Stimulated activated CD4-positive, alpha-beta T cell treated with anti-CD3 and anti-CD28 coated beads, Interleukin-12 subunit alpha, Interleukin-12 subunit beta, amount 100 ng/mL, for 24 hours (primary cell): ENCODE data around the gene PERP.
"Not testable (repeated sequence)": the region's sequence is repeated elsewhere in the genome, so short reads cannot be mapped to it uniquely, and the experiment has no call there.

Source experiments
- DNase-seq, 2 experiments: peaks; one replicate each; pipeline ENCODE4 v3.0.0-alpha.2; 2020; ENCODE audit warnings: low read depth in 2 of 2

Gene PERP

DNA sequence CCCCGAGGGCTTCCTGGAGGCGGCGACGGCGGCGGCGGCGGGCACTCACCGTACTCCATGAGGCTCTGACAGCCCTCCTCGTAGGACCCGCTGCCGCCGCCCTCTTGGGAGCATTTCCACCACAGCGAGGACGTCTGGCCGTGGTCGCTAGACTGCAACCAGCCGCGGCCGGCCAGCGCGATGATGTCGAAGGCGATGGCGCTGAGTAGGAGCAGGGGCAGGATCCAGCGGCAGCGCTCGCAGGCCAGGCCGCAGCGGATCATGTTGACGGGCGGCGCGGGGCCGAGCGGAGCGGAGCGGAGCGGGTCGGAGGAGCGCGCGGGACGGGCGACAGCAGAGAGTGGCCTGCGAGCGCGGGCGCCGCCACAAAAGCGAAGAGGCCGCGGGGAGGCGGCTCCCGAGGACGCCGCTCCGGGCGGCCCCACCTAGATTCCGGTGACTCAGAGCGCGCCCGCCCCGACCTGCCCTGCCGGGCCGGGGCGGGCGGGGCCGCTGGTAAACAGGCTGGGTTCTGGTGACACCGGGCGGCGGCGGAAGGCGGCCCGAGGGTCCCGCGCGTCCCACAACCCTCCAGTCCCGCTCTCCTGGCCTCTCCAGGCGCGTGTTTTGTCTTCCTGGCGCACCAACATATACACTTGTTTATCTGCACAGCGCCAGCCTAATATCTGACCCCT, at the start of gene PERP:
TSS of gene PERP (minus strand) at position 342 of the 674 bp plus-strand sequence. CDS start at position 263, 79 bp downstream.
- peak; percentile 41 to 60 for DNase-seq

- DNase-seq = no peak
Measured at GRCh38 chr6:138155443-138155842, 48.2 kb upstream of the PERP start.

GRCh38 chr6:138146544-138146943, 39.3 kb upstream of the PERP start:
- no peak for DNase-seq

DNA sequence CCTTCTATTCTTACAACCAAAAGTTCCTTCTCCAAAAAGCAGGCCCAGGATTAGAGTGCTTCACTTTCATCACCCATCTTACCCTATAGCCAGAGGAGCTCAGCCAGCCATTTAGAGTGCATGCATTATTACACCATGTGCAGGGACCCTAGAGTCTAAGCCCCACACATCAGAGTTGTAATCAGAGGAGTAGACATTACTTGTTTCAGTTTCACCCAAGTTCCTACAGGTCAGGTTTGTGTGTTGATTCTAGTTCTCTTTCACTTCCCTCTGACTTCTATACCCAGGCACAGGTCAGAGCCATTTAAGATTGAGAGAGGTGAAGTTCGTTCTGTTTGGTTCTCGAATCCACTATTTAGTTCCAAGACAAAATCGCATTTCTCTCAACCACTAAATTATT, 38.2 kb upstream of the PERP start:
- DNase-seq = no peak

DNA sequence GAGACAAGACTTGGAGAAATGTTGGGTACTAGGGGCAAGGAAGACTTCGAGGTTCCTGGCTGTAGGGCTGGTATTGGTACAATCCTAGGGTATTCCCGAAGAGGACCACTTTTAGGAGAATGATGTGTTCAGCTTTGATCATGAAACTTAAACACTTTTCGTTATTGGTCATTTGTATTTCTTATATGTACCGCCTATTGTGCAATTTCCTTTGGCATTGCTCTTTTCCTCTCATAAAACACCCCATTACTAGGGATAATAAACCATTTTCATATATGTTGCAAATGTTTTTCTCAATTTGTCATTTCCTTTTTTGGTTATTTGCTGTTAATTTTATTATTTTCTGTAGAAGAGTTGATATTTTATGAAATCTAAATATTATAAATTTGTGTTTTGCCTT, 35.6 kb upstream of the PERP start:
- no peak for DNase-seq

GRCh38 chr6:138129190-138129589, 22.0 kb upstream of the PERP start:
- DNase-seq = no peak

GRCh38 chr6:138128096-138128495, 20.9 kb upstream of the PERP start:
- DNase-seq = no peak

DNA sequence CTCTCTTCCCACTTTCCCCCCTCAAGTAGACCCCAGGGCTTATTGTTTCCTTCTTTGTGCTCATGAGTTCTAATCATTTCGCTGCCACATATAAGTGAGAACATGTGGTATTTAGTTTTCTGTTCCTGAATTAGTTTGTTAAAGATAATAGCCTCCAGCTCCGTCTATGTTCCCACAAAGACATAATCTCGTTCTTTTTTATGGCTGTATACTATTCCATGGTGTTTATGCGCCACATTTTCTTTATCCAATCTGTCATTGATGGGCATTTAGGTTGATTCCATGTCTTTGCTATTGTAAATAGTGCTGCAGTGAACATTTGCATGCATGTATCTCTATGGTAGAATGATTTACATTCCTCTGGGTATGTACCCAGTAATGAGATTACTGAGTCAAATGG, 16.9 kb upstream of the PERP start:
- DNase-seq = no peak

GRCh38 chr6:138119976-138120375, 12.8 kb upstream of the PERP start:
- no peak for DNase-seq

DNA sequence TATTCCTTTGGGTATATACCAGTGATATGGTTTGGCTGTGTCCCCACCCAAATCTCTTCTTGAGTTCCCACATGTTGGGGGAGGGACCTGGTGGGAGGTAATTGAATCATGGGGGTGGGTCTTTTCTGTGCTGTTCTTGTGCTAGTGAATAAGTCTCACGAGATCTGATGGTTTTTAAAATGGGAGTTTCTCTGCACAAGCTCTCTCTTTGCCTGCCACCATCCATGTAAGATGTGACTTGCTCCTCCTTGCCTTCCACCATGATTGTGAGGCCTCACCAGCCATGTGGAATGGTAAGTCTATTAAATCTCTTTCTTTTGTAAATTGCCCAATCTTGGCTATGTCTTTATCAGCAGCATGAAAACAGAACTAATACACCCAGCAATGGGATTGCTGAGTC, 12.0 kb upstream of the PERP start:
- DNase-seq = not testable (repeated sequence)

DNA sequence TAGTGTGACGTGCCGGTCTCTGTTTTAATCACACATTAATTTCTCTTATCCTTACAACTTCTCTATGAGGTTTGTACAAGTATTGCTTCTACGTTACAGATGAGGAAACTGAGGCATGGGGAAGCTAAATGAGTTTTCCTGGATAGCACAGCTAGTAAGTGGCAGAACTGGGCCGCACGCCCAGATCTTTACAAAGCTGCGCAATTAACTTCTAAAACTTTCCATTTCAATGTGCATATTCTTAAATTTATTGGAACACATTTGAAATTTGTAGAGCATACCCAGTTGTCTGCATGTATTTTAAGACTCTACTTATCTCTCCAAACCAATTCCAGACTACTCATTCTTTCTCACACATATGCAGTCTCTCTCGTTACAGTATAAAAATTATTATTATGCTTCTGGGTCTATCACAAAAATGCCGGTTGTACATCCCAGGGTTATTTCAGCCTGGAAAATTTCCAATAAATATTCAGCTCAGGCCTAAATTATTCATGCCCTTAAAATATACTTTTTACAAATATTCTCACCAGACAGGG, 10.2 kb upstream of the PERP start:
- no peak for DNase-seq

DNA sequence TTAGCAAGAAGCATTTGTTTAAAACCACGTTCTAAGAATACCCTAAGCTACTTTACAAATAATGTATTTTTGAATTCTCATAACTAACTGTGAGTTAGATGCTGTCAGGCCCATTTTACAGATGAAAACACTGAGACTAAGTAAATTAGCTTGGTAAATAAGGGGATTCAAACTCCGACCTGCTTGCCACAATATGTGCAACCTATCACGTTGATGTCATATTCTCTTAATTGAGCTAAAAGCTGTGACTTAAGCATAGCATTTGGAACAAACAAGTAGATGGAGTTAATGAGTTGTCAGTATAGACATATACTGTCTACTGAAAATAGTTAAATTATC, 9.4 kb upstream of the PERP start:
- DNase-seq = no peak

GRCh38 chr6:138115877-138116660, 8.8 kb upstream of the PERP start:
- DNase-seq = peak in 1 of 2 experiments; percentile 6

DNA sequence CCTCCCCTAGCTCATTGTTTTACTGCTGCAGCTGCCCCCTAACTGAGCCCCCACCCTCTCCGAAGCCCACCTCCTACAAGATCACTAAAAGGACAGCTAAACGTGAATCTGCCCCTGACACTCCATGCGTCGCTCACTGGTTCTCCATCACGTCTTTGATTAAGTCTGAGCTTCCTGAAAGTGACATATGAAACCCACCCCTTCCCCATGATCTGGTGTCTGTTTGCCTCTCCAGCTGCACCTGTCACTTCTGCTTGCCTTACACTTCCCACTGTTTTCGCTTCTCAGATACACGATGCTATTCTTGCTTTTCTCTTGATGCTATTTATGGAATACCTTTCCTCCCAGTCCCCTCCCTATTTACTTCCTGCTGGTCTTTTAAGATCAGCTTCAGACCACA, 8.0 kb upstream of the PERP start:
- no peak for DNase-seq

DNA sequence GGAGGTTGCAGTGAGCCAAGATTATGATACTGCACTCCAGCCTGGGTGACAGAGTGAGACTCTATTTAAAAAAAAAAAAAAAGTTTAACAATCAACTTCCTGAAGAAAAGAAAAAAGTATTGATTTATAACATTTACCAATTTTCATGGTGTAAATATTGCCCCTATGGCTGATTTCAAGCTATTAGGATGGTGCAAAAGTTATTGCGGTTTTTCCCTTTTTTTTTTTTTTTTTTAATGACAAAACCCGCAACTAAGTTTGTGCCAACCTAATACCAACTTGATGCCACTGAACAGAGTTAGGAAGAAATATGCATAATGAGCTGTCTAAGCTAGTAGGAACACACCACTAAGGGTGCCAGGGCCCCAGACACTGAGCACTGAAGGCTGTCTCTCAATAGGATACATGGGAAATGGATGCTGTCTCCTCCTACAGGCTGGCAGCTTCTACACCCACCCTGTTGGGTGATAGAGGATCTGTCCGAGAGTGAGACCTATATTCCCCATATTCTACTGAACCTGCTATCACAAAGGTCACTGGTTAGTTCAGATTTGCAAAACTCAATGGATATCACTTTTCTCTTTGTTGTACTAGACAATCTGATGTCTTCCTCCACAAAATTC, 6.5 kb upstream of the PERP start:
- no peak for DNase-seq

DNA sequence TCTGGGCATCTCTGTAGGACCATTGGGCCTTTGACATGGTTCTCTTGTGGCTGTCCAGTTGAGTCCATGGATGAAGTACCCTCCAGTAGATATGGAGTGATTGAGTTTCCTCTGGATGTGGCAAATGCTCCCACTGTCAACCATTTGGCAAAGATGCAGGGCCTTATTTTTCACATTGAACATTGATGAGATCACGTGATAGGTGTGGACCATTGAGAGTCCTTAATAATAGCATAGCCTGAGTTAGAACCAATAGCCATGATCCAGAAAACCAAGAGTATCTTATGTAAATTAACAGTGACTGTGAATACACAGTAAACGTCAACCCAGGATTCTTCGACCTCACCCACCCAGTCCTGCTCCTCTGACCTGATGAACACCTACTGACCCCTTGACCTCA, 3.0 kb upstream of the PERP start:
- DNase-seq = no peak

- peak; percentile 57 to 83 for DNase-seq
Measured at GRCh38 chr6:138109042-138109997, 2.1 kb upstream of the PERP start.

- peak in 1 of 2 experiments; percentile 14 for DNase-seq
Measured at GRCh38 chr6:138107752-138108592, 753 bp upstream of the PERP start.

DNA sequence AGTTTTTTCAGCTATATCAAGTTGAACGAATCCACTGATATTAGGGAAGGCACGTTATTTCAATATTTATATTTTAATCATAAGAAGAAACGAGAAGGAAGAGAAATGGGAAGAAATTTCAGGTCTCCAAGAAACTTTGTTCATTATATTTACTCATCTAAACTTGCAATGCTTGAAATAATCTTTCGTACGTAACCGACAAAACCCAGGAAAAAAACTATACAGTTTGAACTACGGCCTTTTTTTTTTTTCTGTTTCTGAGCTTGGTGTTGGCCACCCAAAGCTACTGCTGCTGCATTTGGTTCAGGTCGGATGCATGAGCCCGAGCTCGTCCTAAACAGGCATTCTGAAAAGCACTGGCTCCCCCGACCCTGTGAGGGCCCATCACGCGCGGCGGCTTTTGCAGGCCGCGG, 548 bp downstream of the PERP start:
- DNase-seq = no peak

- DNase-seq = no peak
Measured at GRCh38 chr6:138105880-138106664, 1.1 kb downstream of the PERP start.
